HG03442 (cell line): ENCODE measurements around the gene TEX19.
"Not testable (repeated sequence)": the region's sequence is repeated elsewhere in the genome, so short reads cannot be mapped to it uniquely, and the experiment has no call there.

ENCODE experiments used
- ATAC-seq: cut with Tn5 transposase; IDR thresholded peaks from one replicate; pipeline ENCODE4 v1.9.1; 2021; ENCODE audit warnings: mild to moderate bottlenecking, moderate library complexity; ENCODE audit not compliant: unreplicated experiment

Gene TEX19

DNA sequence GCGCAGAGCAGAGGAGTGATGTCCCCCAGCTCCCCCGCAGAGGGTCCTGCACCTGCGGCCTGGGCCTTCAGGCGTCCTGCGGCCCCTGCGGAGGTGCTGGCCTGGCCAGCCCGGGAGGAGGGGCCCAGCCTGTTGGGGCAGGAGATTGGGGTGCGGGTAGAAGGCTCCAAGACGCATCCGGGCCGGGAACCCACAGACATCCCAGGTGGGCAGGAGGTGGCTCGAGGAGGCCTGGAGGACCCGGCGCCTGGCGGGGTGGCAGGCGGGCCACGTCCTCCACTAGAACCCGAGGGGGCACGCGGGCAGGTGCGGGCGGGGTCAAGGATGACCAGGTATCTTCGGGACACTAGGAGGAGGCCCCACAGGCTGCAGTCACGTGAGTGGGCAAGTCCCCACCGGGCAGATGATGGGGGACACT lies 24.8 kb upstream of the TEX19 start:
- ATAC-seq, result no peak

DNA sequence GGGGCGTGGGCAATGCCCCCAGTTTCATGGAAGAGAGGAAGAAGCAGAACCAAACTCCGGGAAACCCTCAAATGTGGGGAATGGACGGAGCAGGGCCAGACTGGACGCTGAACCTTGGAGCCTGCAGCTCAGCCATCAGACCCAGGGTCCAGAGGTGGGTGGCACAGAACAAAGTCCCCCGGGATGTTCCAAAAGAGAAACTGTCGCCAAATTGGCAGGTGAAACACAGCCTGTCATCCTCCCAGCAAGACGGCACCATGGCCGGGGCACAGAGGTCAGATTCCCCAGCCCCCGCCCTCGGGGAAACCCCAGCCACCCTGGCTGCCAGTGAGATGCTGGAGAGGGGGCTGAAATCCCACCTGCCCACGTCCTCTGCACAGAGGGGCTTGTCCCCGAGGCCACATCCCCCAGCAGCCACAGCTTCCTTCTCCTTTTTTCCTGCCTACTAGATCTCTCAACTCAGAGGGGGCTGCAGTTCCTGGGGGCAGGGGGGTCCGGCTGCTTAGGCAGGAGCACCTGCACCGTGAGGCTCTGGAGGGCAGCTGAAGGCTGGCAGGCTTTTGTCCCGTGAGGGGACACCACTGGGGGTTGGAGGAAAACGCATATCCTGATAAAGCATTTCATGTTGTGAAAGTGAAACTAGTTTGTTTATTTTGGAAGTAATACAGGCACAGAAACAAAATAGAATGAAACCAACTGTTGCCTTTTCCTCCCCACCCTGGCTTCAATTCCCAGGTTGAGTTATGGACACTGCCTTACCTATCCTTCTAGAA lies 24.2 kb upstream of the TEX19 start:
- ATAC-seq, result no peak

- ATAC-seq, result no peak
Observed at GRCh38 chr17:82338858-82339633, 20.0 kb upstream of the TEX19 start.

GRCh38 chr17:82339634-82340580 lies 19.1 kb upstream of the TEX19 start:
- no peak for ATAC-seq

DNA sequence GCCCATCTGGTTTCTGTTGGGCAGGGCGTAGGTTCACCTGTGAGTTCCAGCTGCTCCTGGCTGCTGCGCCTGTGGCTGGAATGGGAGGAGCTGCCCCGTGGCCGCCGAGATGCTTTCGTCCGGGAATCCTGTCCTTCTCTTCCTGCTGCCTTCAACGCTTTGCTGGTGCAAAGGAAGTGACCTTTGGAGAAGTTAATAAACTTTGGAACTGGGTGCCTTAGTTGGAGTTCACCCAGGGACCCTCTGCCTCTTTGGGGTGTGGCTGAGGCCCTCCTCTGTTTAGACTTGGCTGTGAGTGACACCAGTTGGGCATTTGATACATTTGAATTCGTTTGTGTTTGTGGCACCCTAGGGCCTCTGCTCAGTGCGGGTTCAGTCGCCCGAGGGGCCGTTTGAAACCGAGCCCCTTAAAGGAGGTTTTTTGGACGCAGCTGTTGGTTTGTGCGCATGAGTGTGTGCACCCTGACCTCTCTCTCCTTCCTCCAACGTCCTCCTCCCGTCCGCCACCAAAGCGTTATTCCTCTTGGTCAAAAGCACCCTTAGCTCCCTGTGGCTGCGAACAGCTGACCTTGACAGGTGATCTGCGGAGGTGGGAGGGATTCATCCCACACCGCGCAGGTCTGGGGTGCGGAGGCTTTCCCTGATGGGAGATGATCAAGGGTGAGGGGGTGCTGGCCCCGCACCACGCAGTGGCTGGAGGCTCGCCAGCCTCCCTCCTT lies 16.5 kb upstream of the TEX19 start:
- no peak for ATAC-seq

DNA sequence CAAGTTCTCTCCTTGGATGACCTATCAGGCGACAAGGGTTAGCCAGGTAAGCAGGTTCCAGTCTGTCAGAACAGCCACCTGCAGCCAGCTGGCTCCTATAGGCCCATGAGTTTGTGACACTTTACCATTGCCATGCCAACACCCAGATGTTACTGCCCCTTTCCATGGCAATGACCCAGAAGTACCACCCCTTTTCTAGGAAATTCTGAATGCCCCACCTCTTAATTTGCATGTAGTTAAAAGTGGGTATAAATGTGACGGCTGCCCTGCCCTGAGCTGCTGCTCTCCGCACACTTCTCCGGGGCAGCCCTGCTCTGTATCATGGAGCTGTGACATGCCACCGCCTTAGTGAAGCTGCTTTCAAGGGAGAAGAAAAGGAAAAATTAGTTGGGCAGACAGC lies 15.5 kb upstream of the TEX19 start:
- no peak for ATAC-seq

- no peak for ATAC-seq
Observed at GRCh38 chr17:82344175-82344907, 14.7 kb upstream of the TEX19 start.

GRCh38 chr17:82345151-82345976 lies 13.7 kb upstream of the TEX19 start:
- no peak for ATAC-seq

- ATAC-seq, result no peak
Observed at GRCh38 chr17:82346342-82347300, 12.4 kb upstream of the TEX19 start.

GRCh38 chr17:82347994-82348393 lies 11.1 kb upstream of the TEX19 start:
- ATAC-seq, result not testable (repeated sequence)

DNA sequence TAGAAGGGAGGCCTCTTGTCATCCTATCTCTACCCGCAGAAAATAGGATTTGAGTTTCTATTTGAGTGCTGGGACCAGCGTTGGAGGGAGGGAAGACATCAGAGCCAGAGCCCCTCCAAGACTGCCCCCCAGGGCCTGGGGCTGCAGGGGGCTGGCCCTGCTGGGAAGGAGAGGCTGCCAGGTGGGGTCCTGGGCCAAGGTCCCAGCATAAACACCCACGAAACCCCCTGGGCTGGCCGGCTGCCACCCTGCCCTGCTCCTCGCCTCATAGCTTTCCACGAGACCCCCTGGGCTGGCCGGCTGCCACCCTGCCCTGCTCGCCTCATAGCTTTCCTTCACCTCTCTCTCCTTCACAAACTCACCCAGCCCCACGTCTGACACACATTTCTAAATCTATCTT lies 10.6 kb upstream of the TEX19 start:
- no peak for ATAC-seq

DNA sequence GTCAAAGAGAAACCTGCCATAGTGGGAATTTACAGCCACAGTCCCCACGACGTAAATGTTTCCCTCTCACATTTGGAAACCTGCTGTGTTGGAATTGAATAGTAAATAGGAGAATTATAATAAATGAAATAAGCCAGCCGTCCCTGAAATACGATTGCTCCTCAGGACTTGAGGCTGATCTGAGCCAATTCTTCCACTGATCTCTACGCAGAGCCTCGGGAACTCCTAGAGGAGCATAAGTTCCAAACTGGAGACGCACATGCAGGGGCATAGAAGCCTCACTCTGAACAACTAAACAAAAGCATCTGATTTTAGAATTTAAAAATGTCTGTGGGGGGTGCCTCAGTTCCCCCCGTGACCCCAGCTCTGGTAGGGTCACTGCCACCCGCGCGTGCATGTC lies 10.2 kb upstream of the TEX19 start:
- no peak for ATAC-seq

GRCh38 chr17:82349287-82349701 lies 9.8 kb upstream of the TEX19 start:
- ATAC-seq, result no peak

DNA sequence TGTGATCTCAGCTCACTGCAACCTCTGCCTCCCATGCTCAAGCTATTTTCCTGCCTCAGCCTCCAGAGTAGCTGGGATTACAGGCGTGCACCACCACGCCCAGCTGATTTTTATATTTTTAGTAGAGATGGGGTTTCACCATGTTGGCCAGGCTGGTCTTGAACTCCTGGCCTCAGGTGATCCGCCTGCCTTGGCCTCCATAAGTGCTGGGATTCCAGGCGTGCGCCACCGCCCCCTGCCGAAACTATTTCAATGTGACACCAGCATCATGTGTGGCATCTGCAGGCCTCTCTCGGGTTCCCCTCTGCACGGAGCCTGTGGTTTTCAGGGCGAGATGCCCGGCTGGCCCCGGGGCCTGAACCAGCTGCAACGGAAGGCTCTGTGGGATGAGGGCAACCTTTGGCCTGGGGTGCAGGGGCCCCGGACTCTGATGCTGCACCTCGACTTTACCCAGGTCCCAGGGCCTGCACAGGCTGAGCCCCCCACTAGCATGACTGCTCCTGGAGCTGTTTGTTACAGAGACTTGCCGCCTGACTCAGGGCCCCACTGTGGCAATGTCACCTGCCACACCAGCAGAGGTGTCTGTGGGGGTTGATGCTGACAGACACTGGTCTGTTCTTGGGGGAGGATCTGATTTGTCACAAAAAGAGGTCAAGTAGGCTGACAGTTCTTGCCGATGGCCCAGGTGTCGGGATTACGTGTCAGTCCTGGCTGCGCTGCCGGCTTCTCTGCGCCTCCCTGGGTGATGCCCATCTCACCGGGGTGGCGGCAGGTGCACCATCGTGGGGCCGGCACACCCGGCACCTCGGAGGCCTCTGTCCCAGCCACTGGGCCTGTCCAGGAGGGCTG lies 8.6 kb upstream of the TEX19 start:
- no peak for ATAC-seq

DNA sequence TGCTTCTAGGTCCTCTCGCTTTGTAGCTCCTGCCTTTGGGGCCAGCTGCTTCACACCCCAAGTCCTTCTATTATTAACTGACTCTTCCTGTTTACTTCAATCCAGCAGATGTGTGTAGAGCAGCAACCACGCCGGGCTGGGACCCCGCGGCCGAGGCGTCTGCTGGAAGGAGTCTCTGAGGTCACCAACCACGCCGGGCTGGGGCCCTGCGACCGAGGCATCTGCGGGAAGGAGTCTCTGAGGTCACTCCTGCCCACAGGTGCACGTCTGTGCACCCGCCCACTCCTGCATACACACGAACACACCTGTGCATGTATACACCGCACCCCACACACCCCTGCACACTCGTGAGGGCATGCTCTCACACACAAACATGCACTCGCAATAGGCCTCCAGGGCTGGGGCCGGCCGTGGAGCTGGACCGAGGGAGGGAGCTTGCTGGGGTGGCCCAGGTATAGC lies 7.8 kb upstream of the TEX19 start:
- ATAC-seq, result no peak

- no peak for ATAC-seq
Observed at GRCh38 chr17:82351713-82352488, 7.1 kb upstream of the TEX19 start.
